RWPE1 (cell line): ENCODE results near the gene RAB39B.
"Not testable (repeated sequence)": the region's sequence is repeated elsewhere in the genome, so short reads cannot be mapped to it uniquely, and the experiment has no call there.

Experiments
- CTCF ChIA-PET: fragments of 350-600 bp; sonication (Branson Sonifier 250); formaldehyde crosslinking; extraction: SDS; loops from one replicate; lab custom pipeline; 2021; lab: Yijun Ruan, JAX
- POLR2A ChIA-PET: fragments of 400-600 bp; formaldehyde crosslinking; extraction: SDS; loops from one replicate; lab custom pipeline; 2020; ENCODE audit warnings: antibody characterized with exemption; ENCODE audit not compliant: low non-redundant PET; lab: Yijun Ruan, JAX
- DNase-seq: peaks from one replicate; pipeline ENCODE4 v3.0.0; 2012; ENCODE audit warnings: low spot score
- H3K27ac ChIP-seq: fragments of 450-650 bp; 2 replicates; pipeline ENCODE4 v1.5.1; 2017
- TF ChIP-seq, protein P1 (sequence below): fragments of 450-650 bp; conservative IDR thresholded peaks from 2 replicates; pipeline ENCODE4 v1.5.1; 2017; ENCODE audit warnings: low read depth, mild to moderate bottlenecking

Gene RAB39B, protein sequence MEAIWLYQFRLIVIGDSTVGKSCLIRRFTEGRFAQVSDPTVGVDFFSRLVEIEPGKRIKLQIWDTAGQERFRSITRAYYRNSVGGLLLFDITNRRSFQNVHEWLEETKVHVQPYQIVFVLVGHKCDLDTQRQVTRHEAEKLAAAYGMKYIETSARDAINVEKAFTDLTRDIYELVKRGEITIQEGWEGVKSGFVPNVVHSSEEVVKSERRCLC

DNA sequence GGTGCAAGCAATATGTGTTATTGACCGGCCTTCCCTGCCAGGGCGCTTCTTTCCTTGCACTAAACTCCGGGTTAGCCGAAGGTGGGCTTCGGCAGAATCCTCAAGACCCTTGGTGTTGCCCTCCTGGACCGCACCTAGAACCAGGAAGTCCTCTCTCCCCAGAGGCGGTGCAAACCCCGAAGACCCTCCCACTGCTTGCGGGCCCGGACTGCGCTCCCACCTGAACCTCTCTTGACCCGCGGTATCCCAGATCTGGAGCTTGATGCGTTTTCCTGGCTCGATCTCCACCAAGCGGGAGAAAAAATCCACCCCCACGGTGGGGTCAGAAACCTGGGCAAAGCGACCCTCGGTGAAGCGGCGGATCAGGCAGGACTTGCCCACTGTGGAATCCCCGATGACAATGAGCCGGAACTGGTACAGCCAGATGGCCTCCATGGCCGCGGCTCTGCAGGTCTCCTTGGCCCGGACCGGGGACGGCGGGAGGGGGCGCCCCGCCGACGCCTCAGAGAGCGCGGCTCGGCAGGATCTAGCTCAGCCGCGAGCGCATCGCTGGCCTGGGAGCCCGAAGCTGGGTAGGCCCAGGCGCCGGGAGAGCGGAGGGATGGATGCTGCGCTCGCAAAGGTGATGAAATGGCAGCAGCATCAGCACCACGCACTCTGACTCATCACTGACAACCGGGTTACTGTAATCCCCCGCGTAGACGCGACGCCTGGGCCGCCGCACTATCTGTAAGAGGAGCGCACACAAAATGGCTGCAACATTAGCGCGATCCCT lies at the start of gene RAB39B:
RAB39B (minus strand) TSS at position 638 of the 775 bp plus-strand sequence; CDS start at position 435, 203 bp downstream.
- ChIA-PET POLR2A (no interaction called here), CTCF (interaction anchor here (0.7 kb wide), 1 partner anchor 69 kb away, joined by 6 read pairs; no protein-coding TSS in a partner anchor)
- no peak within 1 kb of the TSS for H3K27ac ChIP-seq
- TF ChIP-seq, protein P1, sequence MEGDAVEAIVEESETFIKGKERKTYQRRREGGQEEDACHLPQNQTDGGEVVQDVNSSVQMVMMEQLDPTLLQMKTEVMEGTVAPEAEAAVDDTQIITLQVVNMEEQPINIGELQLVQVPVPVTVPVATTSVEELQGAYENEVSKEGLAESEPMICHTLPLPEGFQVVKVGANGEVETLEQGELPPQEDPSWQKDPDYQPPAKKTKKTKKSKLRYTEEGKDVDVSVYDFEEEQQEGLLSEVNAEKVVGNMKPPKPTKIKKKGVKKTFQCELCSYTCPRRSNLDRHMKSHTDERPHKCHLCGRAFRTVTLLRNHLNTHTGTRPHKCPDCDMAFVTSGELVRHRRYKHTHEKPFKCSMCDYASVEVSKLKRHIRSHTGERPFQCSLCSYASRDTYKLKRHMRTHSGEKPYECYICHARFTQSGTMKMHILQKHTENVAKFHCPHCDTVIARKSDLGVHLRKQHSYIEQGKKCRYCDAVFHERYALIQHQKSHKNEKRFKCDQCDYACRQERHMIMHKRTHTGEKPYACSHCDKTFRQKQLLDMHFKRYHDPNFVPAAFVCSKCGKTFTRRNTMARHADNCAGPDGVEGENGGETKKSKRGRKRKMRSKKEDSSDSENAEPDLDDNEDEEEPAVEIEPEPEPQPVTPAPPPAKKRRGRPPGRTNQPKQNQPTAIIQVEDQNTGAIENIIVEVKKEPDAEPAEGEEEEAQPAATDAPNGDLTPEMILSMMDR: no peak
- DNase-seq: peak; percentile 30

DNA sequence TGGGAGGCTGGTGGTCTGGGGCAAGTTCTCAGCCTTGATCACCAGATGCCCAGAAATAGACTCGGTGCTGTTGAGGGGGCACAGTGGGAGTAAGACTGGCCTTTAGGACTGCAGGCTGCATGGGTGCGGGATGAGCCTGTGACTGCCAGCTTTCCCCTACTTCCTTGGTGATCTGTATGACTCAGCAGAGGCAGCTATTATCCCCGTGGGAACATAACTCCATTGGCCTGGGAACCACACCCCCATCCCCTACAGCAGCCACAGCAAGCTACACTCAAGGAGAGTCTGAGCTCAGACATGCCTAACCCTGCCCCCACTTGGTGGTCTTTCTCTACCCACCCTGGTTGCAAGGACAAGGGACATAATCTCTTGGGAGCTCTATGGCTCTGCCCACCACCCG lies 49.5 kb upstream of the RAB39B start:
- ChIA-PET POLR2A (no interaction called here), CTCF (no interaction called here)
- DNase-seq: peak; percentile 7
- H3K27ac ChIP-seq: no peak overlapping the region
- TF ChIP-seq, protein P1: no peak

DNA sequence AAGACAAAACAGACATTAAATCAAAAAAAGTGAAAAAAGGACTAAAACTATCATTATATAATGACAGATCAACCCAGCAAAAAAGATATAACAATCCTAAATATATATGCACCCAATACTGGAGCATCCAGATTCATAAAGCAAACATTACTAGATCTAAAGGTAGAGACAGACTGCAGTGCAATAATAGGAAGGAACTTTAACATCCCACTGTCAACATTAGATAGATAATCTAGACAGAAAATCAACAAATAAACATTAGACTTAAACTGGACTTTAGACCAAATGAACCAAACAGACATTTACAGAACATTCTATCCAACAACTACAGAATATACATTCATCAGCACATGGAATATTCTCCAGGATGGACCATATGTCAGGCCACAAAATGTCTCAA lies 29.5 kb upstream of the RAB39B start:
- CTCF ChIA-PET: no interaction called here
- POLR2A ChIA-PET: no interaction called here
- TF ChIP-seq, protein P1: no peak
- no peak for DNase-seq
- H3K27ac ChIP-seq: no peak overlapping the region

DNA sequence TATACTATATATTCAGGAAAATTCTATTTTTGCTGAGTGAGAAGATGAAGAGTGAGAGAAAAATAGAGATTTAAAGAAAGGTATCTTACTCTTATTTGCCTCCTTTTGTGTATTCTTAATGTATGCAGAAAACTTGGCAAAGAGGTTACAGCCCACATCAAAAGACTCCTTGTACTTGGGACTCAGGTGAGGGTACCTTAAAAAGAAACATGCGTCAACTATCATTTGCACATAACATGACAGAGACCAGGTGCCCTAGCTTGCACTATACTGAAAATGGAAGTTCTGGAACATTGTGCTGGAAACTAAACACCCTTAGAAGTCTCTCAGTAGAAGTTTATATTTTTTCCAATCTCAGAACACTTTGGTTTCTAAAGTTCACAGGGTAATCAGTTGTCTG lies 15.6 kb upstream of the RAB39B start:
- no peak for DNase-seq
- POLR2A ChIA-PET: no interaction called here
- TF ChIP-seq, protein P1: no peak
- no peak overlapping the region for H3K27ac ChIP-seq
- CTCF ChIA-PET: no interaction called here

DNA sequence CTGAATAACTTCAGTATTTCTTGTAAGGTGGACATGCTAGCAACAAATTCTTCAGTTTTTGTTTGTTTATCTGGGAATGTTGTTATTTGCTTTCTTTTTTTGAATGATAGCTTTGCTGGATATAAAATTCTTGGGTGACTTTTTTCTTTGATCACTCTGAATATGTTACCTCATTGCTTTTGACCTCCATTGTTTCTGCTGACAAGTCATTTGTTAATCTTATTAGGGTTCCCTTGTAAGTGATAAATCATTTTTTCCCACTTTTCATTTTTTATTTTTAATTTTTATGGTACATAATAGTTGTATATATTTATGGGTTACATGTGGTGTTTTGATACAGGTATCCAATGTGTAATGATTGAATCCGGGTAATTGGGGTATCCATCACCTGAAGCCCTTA lies 6.7 kb upstream of the RAB39B start:
- no peak for DNase-seq
- ChIA-PET POLR2A (no interaction called here), CTCF (no interaction called here)
- H3K27ac ChIP-seq: no peak overlapping the region
- TF ChIP-seq, protein P1: no peak

DNA sequence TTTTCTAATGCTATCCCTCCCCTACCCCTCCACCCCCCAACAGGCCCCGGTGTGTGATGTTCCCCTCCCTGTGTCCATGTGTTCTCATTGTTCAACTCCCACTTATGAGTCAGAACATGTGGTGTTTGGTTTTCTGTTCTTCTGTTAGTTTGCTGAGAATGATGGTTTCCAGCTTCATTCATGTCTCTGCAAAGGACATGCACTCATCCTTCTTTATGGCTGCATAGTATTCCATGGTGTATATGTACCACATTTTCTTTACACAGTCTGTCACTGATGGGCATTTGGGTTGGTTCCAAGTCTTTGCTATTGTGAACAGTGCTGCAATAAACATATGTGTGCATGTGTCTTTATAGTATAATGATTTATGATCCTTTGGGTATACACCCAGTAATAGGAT lies 3.7 kb upstream of the RAB39B start:
- H3K27ac ChIP-seq, POLR2A ChIA-PET, CTCF ChIA-PET, DNase-seq: not testable (repeated sequence)

- H3K27ac ChIP-seq: no peak overlapping the region
- POLR2A ChIA-PET: no interaction called here
- no peak for DNase-seq
- TF ChIP-seq, protein P1: no peak
- CTCF ChIA-PET: no interaction called here
Observed at GRCh38 chrX:155266439-155266838, 2.1 kb upstream of the RAB39B start.
